HepG2 (cell line): Measurements from ENCODE around the gene ABCB8. TPM values are rescaled to one million over a fixed set of nuclear protein-coding genes. Genes with fewer than 3 reads are reported as not detected.

Experiments used
- ARNT2 ChIP-seq: sonication (generic); formaldehyde crosslinking; IDR thresholded peaks from 2 replicates; pipeline ENCODE4 v1.8.0; 2022; ENCODE audit warnings: mild to moderate bottlenecking, low read depth, missing genetic modification reagents, moderate library complexity
- ETV6 ChIP-seq: sonication (generic); formaldehyde crosslinking; conservative IDR thresholded peaks from 2 replicates; pipeline ENCODE4 v1.4.0; 2020; ENCODE audit warnings: missing genetic modification reagents
- KDM4B ChIP-seq: sonication (generic); formaldehyde crosslinking; IDR thresholded peaks from 2 replicates; pipeline ENCODE4 v1.4.0; 2020; ENCODE audit warnings: missing genetic modification reagents
- KDM6A ChIP-seq: IDR thresholded peaks from 2 replicates; pipeline ENCODE4 v1.6.1; 2016; ENCODE audit warnings: low read depth
- KLF12 ChIP-seq: sonication (generic); formaldehyde crosslinking; IDR thresholded peaks from 2 replicates; pipeline ENCODE4 v1.4.0; 2020; ENCODE audit warnings: missing genetic modification reagents, borderline replicate concordance
- RARA ChIP-seq: IDR thresholded peaks from 2 replicates; pipeline ENCODE4 v1.6.1; 2016; ENCODE audit warnings: missing genetic modification reagents, missing compliant biosample characterization
- RARG ChIP-seq: sonication (generic); formaldehyde crosslinking; IDR thresholded peaks from 2 replicates; pipeline ENCODE4 v1.4.0; 2020; ENCODE audit warnings: low read depth, mild to moderate bottlenecking, missing genetic modification reagents
- SIX1 ChIP-seq: sonication (generic); formaldehyde crosslinking; IDR thresholded peaks from 2 replicates; pipeline ENCODE4 v1.4.0; 2020; ENCODE audit warnings: missing genetic modification reagents, borderline replicate concordance
- YY1 ChIP-seq: IDR thresholded peaks from 2 replicates; pipeline ENCODE4 v1.6.1; 2011; ENCODE audit warnings: low read length, low read depth, moderate library complexity, mild to moderate bottlenecking; ENCODE audit not compliant: insufficient read depth, insufficient replicate concordance
- ZBTB7A ChIP-seq: sonication (generic); formaldehyde crosslinking; IDR thresholded peaks from 2 replicates; pipeline ENCODE4 v1.8.0; 2022; ENCODE audit warnings: mild to moderate bottlenecking, missing genetic modification reagents
- ZFP36L2 ChIP-seq: sonication (generic); formaldehyde crosslinking; IDR thresholded peaks from 2 replicates; pipeline ENCODE4 v1.4.0; 2020; ENCODE audit warnings: missing genetic modification reagents
- ZNF572 ChIP-seq: sonication (generic); formaldehyde crosslinking; IDR thresholded peaks from 2 replicates; pipeline ENCODE4 v1.5.1; 2020; ENCODE audit warnings: mild to moderate bottlenecking, missing genetic modification reagents
- ZNF598 ChIP-seq: sonication (generic); formaldehyde crosslinking; IDR thresholded peaks from 2 replicates; pipeline ENCODE4 v1.5.1; 2020; ENCODE audit warnings: mild to moderate bottlenecking, missing genetic modification reagents, borderline replicate concordance
- ZNF670 ChIP-seq: sonication (generic); formaldehyde crosslinking; IDR thresholded peaks from 2 replicates; pipeline ENCODE4 v1.8.0; 2022; ENCODE audit warnings: mild to moderate bottlenecking, missing genetic modification reagents, borderline replicate concordance
- polyA plus RNA-seq, 8 experiments: library from polyadenylated mRNA; depleted of rRNA in 3 of 8; stranded (reverse) in 7 of 8; unstranded in 1 of 8; fragments of >200 nt; fragmentation: Illumina TruSeq in 4 of 8; extraction: Trizol in 4 of 8; gene quantifications; 2 replicates each; pipeline versions ENCODE4 v1.2.1 to v1.2.3, GENCODE V29; 2011 to 2016; ENCODE audit warnings: low read depth in 4 of 8, missing spikeins in 1 of 8, mixed read lengths in 1 of 8; ENCODE audit not compliant: insufficient read depth in 1 of 8
- total RNA-seq, 5 experiments: library from RNA; depleted of rRNA; stranded (reverse); fragments of >200 nt; fragmentation: Illumina TruSeq; extraction: Trizol; gene quantifications; 2 replicates each; pipeline ENCODE4 v1.2.3, GENCODE V29; 2016; ENCODE audit warnings: low read depth in 1 of 5
- TF ChIP-seq, protein P1 (sequence below): sonication (generic); formaldehyde crosslinking; IDR thresholded peaks from 2 replicates; pipeline ENCODE4 v1.4.0; 2020; ENCODE audit warnings: missing genetic modification reagents
- TF ChIP-seq, protein P2 (sequence below): IDR thresholded peaks from 2 replicates; pipeline ENCODE4 v1.6.1; 2016; ENCODE audit warnings: mild to moderate bottlenecking
- TF ChIP-seq, protein P3 (sequence below), 2 experiments: sonication (generic) in 1 of 2; formaldehyde crosslinking in 1 of 2; IDR thresholded peaks; 2 replicates each; pipeline versions ENCODE4 v1.4.0 to v1.6.1; 2018 to 2020; ENCODE audit warnings: missing genetic modification reagents in 2 of 2, borderline replicate concordance in 1 of 2, low read depth in 1 of 2, mild to moderate bottlenecking in 1 of 2, missing biosample characterization in 1 of 2
- TF ChIP-seq, protein P4 (sequence below): sonication (generic); formaldehyde crosslinking; IDR thresholded peaks from 2 replicates; pipeline ENCODE4 v1.5.0; 2020; ENCODE audit warnings: mild to moderate bottlenecking, missing genetic modification reagents
- TF ChIP-seq, protein P5 (sequence below): sonication (generic); formaldehyde crosslinking; IDR thresholded peaks from 2 replicates; pipeline ENCODE4 v1.8.1; 2023; ENCODE audit warnings: mild to moderate bottlenecking, missing genetic modification reagents

Gene ABCB8
- total and polyA plus RNA-seq, 2 of the 13 experiments (the other 11 are each of a cell fraction or from before 2014, with no cell fraction given), result 6.6 to 16.7 TPM

DNA sequence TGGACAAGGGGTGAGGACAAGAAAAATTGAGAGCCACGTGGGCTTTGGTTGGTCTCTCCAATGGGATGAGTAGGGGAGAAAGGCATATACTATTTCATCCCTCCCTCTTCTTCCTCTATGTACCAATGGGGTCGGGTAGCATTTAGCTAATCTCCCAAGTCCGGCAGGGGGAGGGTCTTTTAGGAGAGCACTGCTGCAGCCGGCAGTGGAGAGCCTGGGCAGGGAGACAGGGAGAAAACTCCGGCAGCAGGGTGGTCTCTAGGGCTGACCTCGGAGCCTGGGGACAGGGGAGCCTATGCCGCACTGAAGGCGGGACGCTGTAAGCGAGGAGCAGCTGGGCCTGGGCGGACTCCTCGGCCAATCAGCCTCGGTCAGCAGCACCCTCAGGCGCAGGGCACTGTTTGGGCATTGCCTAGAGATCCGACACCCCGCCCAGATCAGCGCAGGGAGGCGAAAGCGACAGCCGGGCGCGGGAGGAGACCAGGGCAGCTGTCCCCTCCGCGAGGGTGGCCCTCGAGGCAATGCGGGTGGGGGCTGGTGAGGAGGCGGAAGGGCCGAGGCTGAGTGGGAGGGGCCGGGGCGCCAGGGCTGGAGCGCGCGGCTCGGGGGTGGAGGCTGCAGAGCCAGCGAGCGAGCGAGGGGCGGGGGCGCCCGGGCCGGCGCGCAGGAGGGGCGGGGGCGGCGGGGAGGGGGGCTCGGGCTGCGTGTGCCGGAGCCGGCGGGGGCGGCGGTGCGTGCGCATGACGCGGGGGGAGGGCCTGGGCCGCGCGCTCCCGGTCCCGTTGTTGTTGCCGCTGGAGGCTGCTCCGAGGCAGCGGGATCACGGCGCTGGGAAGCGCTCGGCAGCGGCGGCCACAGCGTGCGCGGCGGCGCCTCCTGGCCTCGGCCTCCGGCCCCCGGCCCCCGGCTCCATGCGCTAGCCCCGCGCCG, 57.7 kb downstream of the ABCB8 start, which contains the start of gene AGAP3 (continued):
- TF ChIP-seq, protein P1, sequence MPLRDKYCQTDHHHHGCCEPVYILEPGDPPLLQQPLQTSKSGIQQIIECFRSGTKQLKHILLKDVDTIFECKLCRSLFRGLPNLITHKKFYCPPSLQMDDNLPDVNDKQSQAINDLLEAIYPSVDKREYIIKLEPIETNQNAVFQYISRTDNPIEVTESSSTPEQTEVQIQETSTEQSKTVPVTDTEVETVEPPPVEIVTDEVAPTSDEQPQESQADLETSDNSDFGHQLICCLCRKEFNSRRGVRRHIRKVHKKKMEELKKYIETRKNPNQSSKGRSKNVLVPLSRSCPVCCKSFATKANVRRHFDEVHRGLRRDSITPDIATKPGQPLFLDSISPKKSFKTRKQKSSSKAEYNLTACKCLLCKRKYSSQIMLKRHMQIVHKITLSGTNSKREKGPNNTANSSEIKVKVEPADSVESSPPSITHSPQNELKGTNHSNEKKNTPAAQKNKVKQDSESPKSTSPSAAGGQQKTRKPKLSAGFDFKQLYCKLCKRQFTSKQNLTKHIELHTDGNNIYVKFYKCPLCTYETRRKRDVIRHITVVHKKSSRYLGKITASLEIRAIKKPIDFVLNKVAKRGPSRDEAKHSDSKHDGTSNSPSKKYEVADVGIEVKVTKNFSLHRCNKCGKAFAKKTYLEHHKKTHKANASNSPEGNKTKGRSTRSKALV (CRISPR knock-in tag), result no peak
- no peak for TF ChIP-seq KLF12 (CRISPR knock-in tag)
- TF ChIP-seq, protein P2, sequence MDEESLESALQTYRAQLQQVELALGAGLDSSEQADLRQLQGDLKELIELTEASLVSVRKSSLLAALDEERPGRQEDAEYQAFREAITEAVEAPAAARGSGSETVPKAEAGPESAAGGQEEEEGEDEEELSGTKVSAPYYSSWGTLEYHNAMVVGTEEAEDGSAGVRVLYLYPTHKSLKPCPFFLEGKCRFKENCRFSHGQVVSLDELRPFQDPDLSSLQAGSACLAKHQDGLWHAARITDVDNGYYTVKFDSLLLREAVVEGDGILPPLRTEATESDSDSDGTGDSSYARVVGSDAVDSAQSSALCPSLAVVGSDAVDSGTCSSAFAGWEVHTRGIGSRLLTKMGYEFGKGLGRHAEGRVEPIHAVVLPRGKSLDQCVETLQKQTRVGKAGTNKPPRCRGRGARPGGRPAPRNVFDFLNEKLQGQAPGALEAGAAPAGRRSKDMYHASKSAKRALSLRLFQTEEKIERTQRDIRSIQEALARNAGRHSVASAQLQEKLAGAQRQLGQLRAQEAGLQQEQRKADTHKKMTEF (CRISPR knock-in tag), result peak; percentile 78
- TF ChIP-seq YY1, result peak; percentile 41
- TF ChIP-seq, protein P3, sequence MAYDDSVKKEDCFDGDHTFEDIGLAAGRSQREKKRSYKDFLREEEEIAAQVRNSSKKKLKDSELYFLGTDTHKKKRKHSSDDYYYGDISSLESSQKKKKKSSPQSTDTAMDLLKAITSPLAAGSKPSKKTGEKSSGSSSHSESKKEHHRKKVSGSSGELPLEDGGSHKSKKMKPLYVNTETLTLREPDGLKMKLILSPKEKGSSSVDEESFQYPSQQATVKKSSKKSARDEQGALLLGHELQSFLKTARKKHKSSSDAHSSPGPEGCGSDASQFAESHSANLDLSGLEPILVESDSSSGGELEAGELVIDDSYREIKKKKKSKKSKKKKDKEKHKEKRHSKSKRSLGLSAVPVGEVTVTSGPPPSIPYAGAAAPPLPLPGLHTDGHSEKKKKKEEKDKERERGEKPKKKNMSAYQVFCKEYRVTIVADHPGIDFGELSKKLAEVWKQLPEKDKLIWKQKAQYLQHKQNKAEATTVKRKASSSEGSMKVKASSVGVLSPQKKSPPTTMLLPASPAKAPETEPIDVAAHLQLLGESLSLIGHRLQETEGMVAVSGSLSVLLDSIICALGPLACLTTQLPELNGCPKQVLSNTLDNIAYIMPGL (CRISPR knock-in tag; IDR thresholded peaks at IDR 0.05; ENCODE audit: borderline replicate concordance in 1 of 2, low read depth in 1 of 2), result peak; percentile 41 to 73; a peak in 2 of 4 replicates
- TF ChIP-seq, protein P4, sequence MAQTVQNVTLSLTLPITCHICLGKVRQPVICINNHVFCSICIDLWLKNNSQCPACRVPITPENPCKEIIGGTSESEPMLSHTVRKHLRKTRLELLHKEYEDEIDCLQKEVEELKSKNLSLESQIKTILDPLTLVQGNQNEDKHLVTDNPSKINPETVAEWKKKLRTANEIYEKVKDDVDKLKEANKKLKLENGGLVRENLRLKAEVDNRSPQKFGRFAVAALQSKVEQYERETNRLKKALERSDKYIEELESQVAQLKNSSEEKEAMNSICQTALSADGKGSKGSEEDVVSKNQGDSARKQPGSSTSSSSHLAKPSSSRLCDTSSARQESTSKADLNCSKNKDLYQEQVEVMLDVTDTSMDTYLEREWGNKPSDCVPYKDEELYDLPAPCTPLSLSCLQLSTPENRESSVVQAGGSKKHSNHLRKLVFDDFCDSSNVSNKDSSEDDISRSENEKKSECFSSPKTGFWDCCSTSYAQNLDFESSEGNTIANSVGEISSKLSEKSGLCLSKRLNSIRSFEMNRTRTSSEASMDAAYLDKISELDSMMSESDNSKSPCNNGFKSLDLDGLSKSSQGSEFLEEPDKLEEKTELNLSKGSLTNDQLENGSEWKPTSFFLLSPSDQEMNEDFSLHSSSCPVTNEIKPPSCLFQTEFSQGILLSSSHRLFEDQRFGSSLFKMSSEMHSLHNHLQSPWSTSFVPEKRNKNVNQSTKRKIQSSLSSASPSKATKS (CRISPR knock-in tag), result no peak
- TF ChIP-seq RARA (CRISPR knock-in tag), result peak; percentile 35; the same call in 1 of the 2 replicates
- peak; percentile 44; the same call in 1 of the 2 replicates for TF ChIP-seq KDM4B (CRISPR knock-in tag)
- TF ChIP-seq ZNF598, result 0 out of 2 replicates have a peak, but pooled peaks have one; percentile 56
- no peak for TF ChIP-seq ZNF572 (CRISPR knock-in tag)
- no peak for TF ChIP-seq ETV6 (CRISPR knock-in tag)
- no peak for TF ChIP-seq KDM6A
- no peak for TF ChIP-seq SIX1 (CRISPR knock-in tag)
- TF ChIP-seq ZFP36L2 (CRISPR knock-in tag), result no peak
- no peak for TF ChIP-seq ARNT2 (CRISPR knock-in tag)
- TF ChIP-seq RARG (CRISPR knock-in tag), result no peak
- TF ChIP-seq, protein P5, sequence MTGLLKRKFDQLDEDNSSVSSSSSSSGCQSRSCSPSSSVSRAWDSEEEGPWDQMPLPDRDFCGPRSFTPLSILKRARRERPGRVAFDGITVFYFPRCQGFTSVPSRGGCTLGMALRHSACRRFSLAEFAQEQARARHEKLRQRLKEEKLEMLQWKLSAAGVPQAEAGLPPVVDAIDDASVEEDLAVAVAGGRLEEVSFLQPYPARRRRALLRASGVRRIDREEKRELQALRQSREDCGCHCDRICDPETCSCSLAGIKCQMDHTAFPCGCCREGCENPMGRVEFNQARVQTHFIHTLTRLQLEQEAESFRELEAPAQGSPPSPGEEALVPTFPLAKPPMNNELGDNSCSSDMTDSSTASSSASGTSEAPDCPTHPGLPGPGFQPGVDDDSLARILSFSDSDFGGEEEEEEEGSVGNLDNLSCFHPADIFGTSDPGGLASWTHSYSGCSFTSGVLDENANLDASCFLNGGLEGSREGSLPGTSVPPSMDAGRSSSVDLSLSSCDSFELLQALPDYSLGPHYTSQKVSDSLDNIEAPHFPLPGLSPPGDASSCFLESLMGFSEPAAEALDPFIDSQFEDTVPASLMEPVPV (CRISPR knock-in tag), result peak; percentile 72; the same call in 1 of the 2 replicates
- no peak for TF ChIP-seq ZNF670 (CRISPR knock-in tag)
- no peak; the same call in 1 of the 2 replicates for TF ChIP-seq ZBTB7A (CRISPR knock-in tag)
